Psoas muscle (tissue), 8 donors: ENCODE measurements around the gene PRPF31. TPM values are rescaled to one million over a fixed set of nuclear protein-coding genes. Genes with fewer than 3 reads are reported as not detected.

ENCODE experiments used
- ATAC-seq, 4 donors: fragments of 200-7000 bp; cut with Tn5 transposase; one replicate each; pipeline ENCODE4 v1.9.1; 2020; ENCODE audit warnings: moderate library complexity in 3 of 4, mild to moderate bottlenecking in 2 of 4
- DNase-seq, 2 donors: peaks; one replicate each; pipeline ENCODE4 v3.0.0-alpha.2; 2020
- H3K27ac ChIP-seq: fragments of 200-600 bp; one replicate; pipeline ENCODE4 v1.8.0; 2022
- H3K27me3 ChIP-seq, 3 donors: fragments of 200-600 bp in 1 of 3; one replicate each; pipeline versions ENCODE4 v1.6.1 to v1.8.0; 2013 to 2022; ENCODE audit warnings: low read length in 2 of 3, mild to moderate bottlenecking in 2 of 3, moderate library complexity in 1 of 3; ENCODE audit not compliant: insufficient read depth in 3 of 3
- H3K36me3 ChIP-seq, 2 donors: fragments of 200-600 bp in 1 of 2; one replicate each; pipeline versions ENCODE4 v1.6.1 to v1.8.0; 2013 to 2022; ENCODE audit warnings: low read depth in 1 of 2, mild to moderate bottlenecking in 1 of 2, moderate library complexity in 1 of 2; ENCODE audit not compliant: insufficient read depth in 1 of 2
- H3K4me1 ChIP-seq: fragments of 200-600 bp; one replicate; pipeline ENCODE4 v1.8.0; 2022
- H3K4me3 ChIP-seq: fragments of 200-600 bp; one replicate; pipeline ENCODE4 v1.8.0; 2022; ENCODE audit warnings: mild to moderate bottlenecking
- H3K9me3 ChIP-seq: fragments of 200-600 bp; one replicate; pipeline ENCODE4 v1.8.0; 2022
- WGBS, 3 donors: extraction: QIAGEN DNeasy Blood & Tissue Kit; methylation state at CpG; one replicate each; pipeline versions ENCODE4 v1.1.6 to v1.1.7; 2013; 5-methylcytosine and 5-hydroxymethylcytosine counted together
- intact Hi-C, 2 donors: fragments of 100-400 bp; cut with DNase I; formaldehyde crosslinking; loops; one replicate each; pipeline versions ENCODE4 v1.11.0 to v1.14.2; 2022
- polyA plus RNA-seq, 3 donors: library from polyadenylated mRNA; stranded (reverse); fragments of 200-250 nt; gene quantifications; one replicate each; pipeline ENCODE4 v1.2.3, GENCODE V29; 2013
- total RNA-seq, 4 donors: library from RNA; stranded (reverse); fragmentation: NEBNext Ultra II Directional in 2 of 4; extraction: Animal tissue kit (Norgen Biotek cat#: 25700) in 2 of 4; gene quantifications; one replicate each; pipeline versions ENCODE4 v1.2.1 to v1.2.4, GENCODE V29; 2021 to 2023
- TF ChIP-seq, protein P1 (sequence below): fragments of 200-600 bp; IDR thresholded peaks from one replicate; pipeline ENCODE4 v1.8.0; 2022; ENCODE audit warnings: antibody characterized with exemption
- donor health status: healthy with polysubstance abuse.
- donor health status: DM: no; HTN: no; CAD: no; lungs with moderate emphysema.
- donor health status: Bipolar disorder and iron deficiency.
- donor health status: healthy.
- donor health status: DM: yes; HTN: yes; CAD: no.
- donor health status: DM: no; HTN: no; CAD: no.
- donor health status: DM: no; HTN: no; CAD: no.
- donor health status: DM: yes; HTN: yes; CAD: no.

Gene PRPF31
- total and polyA plus RNA-seq, 7 donors, result 32.3 to 54.3 (median 39.4) TPM

DNA sequence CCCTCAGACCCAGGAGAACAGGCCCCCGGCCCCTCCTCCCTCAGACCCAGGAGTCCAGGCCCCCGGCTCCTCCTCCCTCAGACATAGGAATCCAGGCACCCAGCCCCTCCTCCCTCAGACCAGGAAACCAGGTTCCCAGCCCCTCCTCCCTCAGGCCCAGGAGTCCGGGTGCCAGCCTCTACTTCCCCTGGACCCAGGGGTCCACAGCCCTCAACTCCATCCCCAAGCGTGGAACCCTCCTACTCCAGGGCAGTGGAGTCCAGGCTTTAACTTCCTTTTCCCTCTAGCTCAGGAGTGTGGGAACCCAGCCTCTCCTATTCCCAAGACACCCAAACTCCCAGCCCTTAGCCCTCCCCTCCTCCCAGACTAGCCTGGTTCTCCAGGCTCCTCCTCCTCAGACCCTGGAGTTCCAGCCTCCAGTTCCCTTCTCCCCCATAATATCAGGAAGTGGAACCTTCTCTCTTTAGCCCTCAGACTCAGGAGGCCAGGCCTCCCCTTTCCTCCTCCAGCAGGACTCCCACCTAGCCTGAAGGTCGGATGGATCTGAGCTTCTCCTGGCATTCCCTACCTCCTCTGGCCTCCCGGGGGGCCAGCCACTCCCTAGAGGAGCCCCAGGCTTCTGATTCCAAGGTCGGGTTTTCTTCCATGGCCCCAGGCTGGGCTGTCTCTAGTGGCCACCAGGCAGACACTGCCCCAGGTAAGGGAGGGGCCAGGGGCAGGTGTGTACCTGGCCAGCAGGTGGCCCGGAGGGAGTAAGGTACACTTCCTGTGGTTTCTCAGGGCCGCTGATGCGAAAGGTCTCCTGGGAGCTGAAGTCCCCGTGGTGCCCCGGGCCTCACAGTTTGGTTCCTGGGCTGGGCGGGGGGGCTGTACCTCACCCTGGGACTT is 57.2 kb downstream of the PRPF31 start, which contains the start of gene TMC4:
TMC4 (minus strand) TSS at position 690 of the 888 bp plus-strand sequence; CDS start at position 647, 43 bp downstream.
- Histone ChIP-seq H3K27me3 (peaks cover 0 to 18% (median 8%) of the 10 kb centered on the region in 3 donors), H3K9me3 (no peaks in the 10 kb centered on the region), H3K27ac (no peak within 1 kb of the TSS), H3K4me1 (no peaks in the 10 kb centered on the region), H3K4me3 (peak within 1 kb of the TSS; percentile 29), H3K36me3 (no peaks in the 10 kb centered on the region)
- no peak for DNase-seq
- TF ChIP-seq, protein P1, sequence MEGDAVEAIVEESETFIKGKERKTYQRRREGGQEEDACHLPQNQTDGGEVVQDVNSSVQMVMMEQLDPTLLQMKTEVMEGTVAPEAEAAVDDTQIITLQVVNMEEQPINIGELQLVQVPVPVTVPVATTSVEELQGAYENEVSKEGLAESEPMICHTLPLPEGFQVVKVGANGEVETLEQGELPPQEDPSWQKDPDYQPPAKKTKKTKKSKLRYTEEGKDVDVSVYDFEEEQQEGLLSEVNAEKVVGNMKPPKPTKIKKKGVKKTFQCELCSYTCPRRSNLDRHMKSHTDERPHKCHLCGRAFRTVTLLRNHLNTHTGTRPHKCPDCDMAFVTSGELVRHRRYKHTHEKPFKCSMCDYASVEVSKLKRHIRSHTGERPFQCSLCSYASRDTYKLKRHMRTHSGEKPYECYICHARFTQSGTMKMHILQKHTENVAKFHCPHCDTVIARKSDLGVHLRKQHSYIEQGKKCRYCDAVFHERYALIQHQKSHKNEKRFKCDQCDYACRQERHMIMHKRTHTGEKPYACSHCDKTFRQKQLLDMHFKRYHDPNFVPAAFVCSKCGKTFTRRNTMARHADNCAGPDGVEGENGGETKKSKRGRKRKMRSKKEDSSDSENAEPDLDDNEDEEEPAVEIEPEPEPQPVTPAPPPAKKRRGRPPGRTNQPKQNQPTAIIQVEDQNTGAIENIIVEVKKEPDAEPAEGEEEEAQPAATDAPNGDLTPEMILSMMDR, result no peak
- 10 to 14% (median 12%) methylated on average over 13 of the region's 13 CpGs for WGBS, 3 donors
- intact Hi-C loops, result no loop called here
- ATAC-seq, result no peak

DNA sequence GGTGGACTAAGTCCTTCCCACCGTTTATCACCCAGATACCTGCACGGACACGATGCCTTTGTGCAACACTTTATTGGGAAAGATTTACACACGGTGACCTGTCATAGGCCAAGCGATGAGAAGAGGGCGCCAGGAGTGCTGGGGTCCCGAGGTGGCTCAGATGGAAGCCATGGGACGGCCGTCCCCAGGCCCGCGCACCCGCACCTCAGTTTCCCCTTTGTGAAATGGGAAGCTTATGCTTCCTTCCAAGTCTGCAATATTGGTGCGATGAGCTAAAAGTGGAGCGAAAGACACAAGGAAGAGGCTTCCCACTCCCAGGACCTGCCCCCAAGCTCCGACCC is 57.8 kb downstream of the PRPF31 start:
- H3K4me3 ChIP-seq, result peak overlapping the region; percentile 29
- peaks cover 0 to 18% (median 8%) of the 10 kb centered on the region in 3 donors for H3K27me3 ChIP-seq
- H3K4me1 ChIP-seq, result no peaks in the 10 kb centered on the region
- ATAC-seq (no peak), DNase-seq (no peak)
- 29 to 40% (median 37%) methylated on average over 14 to 15 of the region's 15 CpGs for WGBS, 3 donors
- H3K36me3 ChIP-seq, result no peaks in the 10 kb centered on the region
- intact Hi-C loops, result no loop called here
- no peaks in the 10 kb centered on the region for H3K9me3 ChIP-seq
- TF ChIP-seq, protein P1, result no peak
- H3K27ac ChIP-seq, result no peak overlapping the region

DNA sequence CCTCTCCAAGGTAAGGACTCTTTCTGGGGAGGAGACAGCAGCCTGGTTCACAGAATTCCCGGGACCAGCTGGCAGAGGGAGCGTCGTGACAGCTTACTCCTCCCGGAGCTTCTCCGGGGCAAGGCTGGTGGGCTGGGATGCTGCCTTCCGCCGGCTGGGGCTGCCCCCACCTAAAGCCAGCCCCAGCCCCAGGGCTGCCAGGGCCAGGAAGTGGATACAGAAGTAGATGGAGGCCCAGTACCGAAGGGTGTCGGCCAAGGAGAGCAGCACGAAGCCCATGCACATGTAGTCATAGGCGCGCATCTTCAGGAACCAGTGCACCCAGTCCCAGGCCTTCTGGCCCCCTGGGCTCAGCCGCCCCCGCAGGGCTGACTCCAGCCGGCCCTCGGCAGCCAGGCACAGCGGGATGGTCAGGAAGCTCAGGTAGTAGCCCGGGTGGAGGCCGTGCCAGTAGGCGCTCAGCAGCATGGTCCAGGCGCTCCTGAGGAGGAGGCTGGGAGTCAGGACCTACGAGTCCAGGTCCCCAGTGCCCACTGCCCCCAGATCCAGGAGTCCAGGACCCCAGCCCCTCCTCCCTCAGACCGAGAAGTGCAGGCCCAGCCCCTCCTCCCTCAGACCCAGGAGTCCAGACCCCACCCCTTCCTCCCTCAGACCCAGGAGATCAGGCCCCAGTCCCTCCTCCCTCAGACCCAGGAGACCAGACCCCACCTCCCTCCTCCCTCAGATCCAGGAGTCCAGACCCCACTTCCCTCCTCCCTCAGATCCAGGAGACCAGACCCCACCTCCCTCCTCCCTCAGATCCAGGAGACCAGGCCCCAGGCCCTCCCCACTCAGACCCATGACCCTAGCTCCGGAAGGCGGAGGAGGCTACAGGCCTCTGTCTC is 58.6 kb downstream of the PRPF31 start:
- no peak for ATAC-seq
- no peaks in the 10 kb centered on the region for H3K36me3 ChIP-seq
- H3K27me3 ChIP-seq, result peaks cover 0 to 18% (median 8%) of the 10 kb centered on the region in 3 donors
- H3K4me3 ChIP-seq, result no peak overlapping the region
- TF ChIP-seq, protein P1, result no peak
- no peaks in the 10 kb centered on the region for H3K9me3 ChIP-seq
- H3K4me1 ChIP-seq, result no peaks in the 10 kb centered on the region
- intact Hi-C loops, result no loop called here
- WGBS, 3 donors, result 61 to 67% (median 63%) methylated on average over 24 to 25 of the region's 25 CpGs
- H3K27ac ChIP-seq, result no peak overlapping the region
- no peak for DNase-seq

DNA sequence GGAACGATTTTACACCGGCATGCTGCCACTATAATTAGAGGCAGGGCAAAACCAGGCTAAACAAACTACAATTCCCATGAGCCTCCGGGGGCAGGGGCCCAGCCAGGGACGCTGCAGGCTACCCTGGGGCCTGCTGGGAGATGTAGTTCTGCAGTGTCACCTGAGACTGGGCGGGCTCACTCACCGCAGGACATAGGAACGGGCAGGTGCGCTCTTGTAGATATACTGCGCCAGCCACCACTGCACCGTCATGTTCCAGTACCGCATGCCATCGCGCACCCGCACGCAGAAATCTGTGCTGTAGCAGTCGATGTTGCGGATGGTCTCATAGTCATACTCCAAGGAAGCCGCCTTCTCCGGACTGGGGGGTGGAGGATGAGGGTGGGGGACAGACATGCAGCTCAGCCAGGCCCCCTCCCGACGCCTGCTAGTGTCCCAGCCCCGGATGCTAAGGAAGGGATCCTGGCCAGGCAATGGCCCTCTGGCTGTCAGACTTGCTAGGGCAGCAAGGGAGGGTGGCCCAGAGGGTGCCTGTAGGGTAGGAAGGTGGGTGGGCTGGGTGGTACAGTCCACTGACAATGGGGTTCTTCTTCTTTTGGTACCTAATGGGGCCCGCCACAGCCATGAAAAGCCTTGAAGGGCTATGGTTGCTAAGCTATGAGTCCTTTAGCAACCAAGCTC is 63.2 kb downstream of the PRPF31 start:
- Histone ChIP-seq H3K4me1 (no peaks in the 10 kb centered on the region), H3K9me3 (no peaks in the 10 kb centered on the region), H3K27me3 (peaks cover 0 to 5% (median 3%) of the 10 kb centered on the region in 3 donors), H3K36me3 (peaks cover 0 to 7% of the 10 kb centered on the region in 2 donors), H3K27ac (no peak overlapping the region), H3K4me3 (no peak overlapping the region)
- 70 to 74% (median 72%) methylated on average over 23 of the region's 23 CpGs for WGBS, 3 donors
- peak in 1 of 2 donors; percentile 23 for DNase-seq
- ATAC-seq, result peak; percentile 79 to 98 (median 92)
- intact Hi-C loops, result no loop called here
- TF ChIP-seq, protein P1, result no peak
